Choroid plexus epithelial cell (primary cell): ENCODE results near the gene SATB1.

Experiments
- DNase-seq: peaks from one replicate; pipeline ENCODE4 v3.0.0-alpha.2; 2010; ENCODE audit warnings: low read depth
- H3K4me3 ChIP-seq: 2 replicates; pipeline ENCODE4 v1.5.1; 2011; ENCODE audit warnings: low read depth, mild to moderate bottlenecking, control low read depth, low read length, moderate library complexity
- CTCF ChIP-seq: conservative IDR thresholded peaks from 2 replicates; pipeline ENCODE4 v1.5.1; 2011; ENCODE audit warnings: low read depth, mild to moderate bottlenecking, control low read depth, inconsistent platforms, low read length, moderate library complexity

Gene SATB1

GRCh38 chr3:18415839-18416238 lies 9.3 kb downstream of the SATB1 start:
- no peak for DNase-seq
- no peak overlapping the region for H3K4me3 ChIP-seq
- no peak for TF ChIP-seq CTCF

GRCh38 chr3:18415167-18415566 lies 10.0 kb downstream of the SATB1 start:
- no peak overlapping the region for H3K4me3 ChIP-seq
- DNase-seq = no peak
- TF ChIP-seq CTCF = no peak

GRCh38 chr3:18412684-18413083 lies 12.5 kb downstream of the SATB1 start:
- H3K4me3 ChIP-seq = no peak overlapping the region
- no peak for DNase-seq
- TF ChIP-seq CTCF = no peak

- TF ChIP-seq CTCF = no peak
- no peak overlapping the region for H3K4me3 ChIP-seq
- no peak for DNase-seq
Measured at GRCh38 chr3:18411541-18411940, 13.6 kb downstream of the SATB1 start.

GRCh38 chr3:18410205-18410604 lies 14.9 kb downstream of the SATB1 start:
- no peak for TF ChIP-seq CTCF
- DNase-seq = no peak

GRCh38 chr3:18409266-18409665 lies 15.9 kb downstream of the SATB1 start:
- no peak for DNase-seq
- no peak overlapping the region for H3K4me3 ChIP-seq
- TF ChIP-seq CTCF = no peak

More at GRCh38 chr3:18410205-18410604, 14.9 kb downstream of the SATB1 start:
- H3K4me3 ChIP-seq = no peak overlapping the region

GRCh38 chr3:18405141-18405540 lies 20.0 kb downstream of the SATB1 start:
- DNase-seq = no peak
- no peak overlapping the region for H3K4me3 ChIP-seq
- TF ChIP-seq CTCF = no peak
